Motor neuron (in vitro differentiated cells): ENCODE results near the gene ANKFY1. TPM values are rescaled to one million over a fixed set of nuclear protein-coding genes. Genes with fewer than 3 reads are reported as not detected.
"Not testable (repeated sequence)": the region's sequence is repeated elsewhere in the genome, so short reads cannot be mapped to it uniquely, and the experiment has no call there.

ENCODE experiments used
- ATAC-seq, 8 experiments: fragments of 200-7000 bp; cut with Tn5 transposase; replicated peaks in 6 of 8; 2 replicates each; pipeline ENCODE4 v1.8.0; 2021; ENCODE audit warnings: mild to moderate bottlenecking in 8 of 8, moderate library complexity in 8 of 8
- H3K27ac ChIP-seq, 2 donors: fragments of 250-450 bp; sonication (Bioruptor Pico); 2 replicates each; pipeline ENCODE4 v1.9.0; 2021; ENCODE audit warnings: antibody characterized with exemption in 2 of 2, mild to moderate bottlenecking in 2 of 2, moderate library complexity in 1 of 2
- H3K4me1 ChIP-seq, 2 donors: fragments of 250-450 bp; sonication (Bioruptor Pico); replicated peaks in 1 of 2; 2 replicates each; pipeline ENCODE4 v1.6.1; 2021; ENCODE audit warnings: antibody characterized with exemption in 2 of 2, mild to moderate bottlenecking in 2 of 2, moderate library complexity in 1 of 2
- H3K4me3 ChIP-seq, 5 donors: fragments of 250-450 bp; sonication (Bioruptor Pico); 2 replicates each; pipeline ENCODE4 v1.9.0; 2021; ENCODE audit warnings: antibody characterized with exemption in 5 of 5, mild to moderate bottlenecking in 5 of 5, moderate library complexity in 4 of 5
- WGBS, 10 experiments: fragments of 450-650 bp; shearing (Covaris generic); methylation state at CpG; one replicate each; pipeline ENCODE4 v1.0.0; 2022; 5-methylcytosine and 5-hydroxymethylcytosine counted together
- in situ Hi-C, 9 experiments: fragments of 400-800 bp; cut with MboI; loops; one replicate each; pipeline ENCODE4 v1.15.0; 2021; ENCODE audit warnings: low sequenced_read_pairs in 9 of 9, low pct_unique_long_range_greater_than_20kb in 2 of 9; ENCODE audit not compliant: unreplicated experiment in 9 of 9
- total RNA-seq, 8 experiments: library from RNA; unstranded; fragments of 300-600 nt; gene quantifications; 2 replicates each; pipeline versions ENCODE4 v1.2.3 to v1.2.4, GENCODE V29; 2022

ANKFY1 gene
- total RNA-seq, 8 experiments from 2014 or later, result 17.0 to 49.1 (median 25.4) TPM

GRCh38 chr17:4272972-4273368, 9.2 kb upstream of the ANKFY1 start:
- in situ Hi-C loops, result no loop called here
- Histone ChIP-seq H3K27ac (no peak overlapping the region), H3K4me1 (no peaks in the 10 kb centered on the region), H3K4me3 (no peak overlapping the region)
- WGBS, 10 experiments, result 63 to 94% (median 85%) methylated on average over 1 to 4 of the region's 4 CpGs; no CpG with 5 or more reads in 3 of the 10 experiments
- ATAC-seq, result peak in 3 of 8 experiments; percentile 64 to 95 (median 94)

- Histone ChIP-seq H3K4me1 (no peaks in the 10 kb centered on the region), H3K4me3 (no peak overlapping the region), H3K27ac (no peak overlapping the region)
- 62 to 100% (median 85%) methylated on average over 3 to 6 of the region's 6 CpGs for WGBS, 10 experiments
- in situ Hi-C loops, result no loop called here
- peak in 3 of 8 experiments; percentile 69 to 88 (median 75) for ATAC-seq
Observed at GRCh38 chr17:4272213-4272971, 8.6 kb upstream of the ANKFY1 start.

GRCh38 chr17:4270736-4271135, 7.0 kb upstream of the ANKFY1 start:
- Histone ChIP-seq H3K27ac (no peak overlapping the region), H3K4me1 (no peaks in the 10 kb centered on the region), H3K4me3 (no peak overlapping the region)
- WGBS, 10 experiments, result 54 to 100% (median 82%) methylated on average over 1 to 3 of the region's 3 CpGs
- ATAC-seq, result no peak
- in situ Hi-C loops, result no loop called here

- H3K27ac ChIP-seq, result no peak overlapping the region
Observed at GRCh38 chr17:4269915-4270314, 6.1 kb upstream of the ANKFY1 start.

GRCh38 chr17:4267402-4267801, 3.6 kb upstream of the ANKFY1 start:
- in situ Hi-C loops, result no loop called here
- no peak for ATAC-seq
- 93 to 100% (median 95%) methylated on average over 1 to 8 of the region's 8 CpGs; no CpG with 5 or more reads in 3 of the 10 experiments for WGBS, 10 experiments
- no peak overlapping the region for H3K4me3 ChIP-seq
- no peak overlapping the region for H3K27ac ChIP-seq
- peaks cover 7% of the 10 kb centered on the region in 2 donors for H3K4me1 ChIP-seq

More at GRCh38 chr17:4269915-4270314, 6.1 kb upstream of the ANKFY1 start:
- WGBS, 10 experiments, result 90 to 100% (median 98%) methylated on average over 1 to 4 of the region's 4 CpGs; no CpG with 5 or more reads in 2 of the 10 experiments
- ATAC-seq, result no peak
- Histone ChIP-seq H3K4me1 (no peaks in the 10 kb centered on the region), H3K4me3 (no peak overlapping the region)
- in situ Hi-C loops, result no loop called here

GRCh38 chr17:4266550-4266949, 2.8 kb upstream of the ANKFY1 start:
- 20 to 100% (median 74%) methylated on average over 1 to 5 of the region's 7 CpGs; no CpG with 5 or more reads in 4 of the 10 experiments for WGBS, 10 experiments
- Histone ChIP-seq H3K27ac (no peak overlapping the region), H3K4me1 (peaks cover 9 to 10% of the 10 kb centered on the region in 2 donors), H3K4me3 (no peak overlapping the region)
- in situ Hi-C loops, result no loop called here
- ATAC-seq, result no peak

- ATAC-seq, result no peak
- 33 to 94% (median 52%) methylated on average over 1 to 7 of the region's 8 CpGs; no CpG with 5 or more reads in 3 of the 10 experiments for WGBS, 10 experiments
- peak overlapping the region; percentile 73 to 80 (median 77) for H3K4me3 ChIP-seq
- peak overlapping the region; percentile 85 to 87 for H3K27ac ChIP-seq
- in situ Hi-C loops, result no loop called here
- peaks cover 9 to 10% of the 10 kb centered on the region in 2 donors for H3K4me1 ChIP-seq
Observed at GRCh38 chr17:4262703-4263102, 1.1 kb downstream of the ANKFY1 start.

GRCh38 chr17:4261452-4261851, 2.3 kb downstream of the ANKFY1 start:
- H3K4me1 ChIP-seq, result peaks cover 9 to 10% of the 10 kb centered on the region in 2 donors
- H3K27ac ChIP-seq, result no peak overlapping the region
- in situ Hi-C loops, result no loop called here
- no peak overlapping the region for H3K4me3 ChIP-seq
- WGBS, 10 experiments, result 67 to 100% (median 81%) methylated on average over 1 to 7 of the region's 8 CpGs; no CpG with 5 or more reads in 2 of the 10 experiments
- ATAC-seq, result no peak

GRCh38 chr17:4258867-4259266, 4.9 kb downstream of the ANKFY1 start:
- Histone ChIP-seq H3K27ac (no peak overlapping the region), H3K4me1 (peaks cover 6 to 7% of the 10 kb centered on the region in 2 donors), H3K4me3 (no peak overlapping the region)
- in situ Hi-C loops, result no loop called here
- WGBS, 10 experiments, result 81 to 100% (median 100%) methylated on average over 1 to 3 of the region's 3 CpGs; no CpG with 5 or more reads in 3 of the 10 experiments
- no peak for ATAC-seq

GRCh38 chr17:4256952-4257351, 6.8 kb downstream of the ANKFY1 start:
- ATAC-seq, result no peak
- no peaks in the 10 kb centered on the region for H3K4me1 ChIP-seq
- no peak overlapping the region for H3K27ac ChIP-seq
- in situ Hi-C loops, result no loop called here
- WGBS, 10 experiments, result 63 to 100% (median 100%) methylated on average over 2 of the region's 2 CpGs; no CpG with 5 or more reads in 3 of the 10 experiments
- H3K4me3 ChIP-seq, result no peak overlapping the region

GRCh38 chr17:4255271-4255670, 8.5 kb downstream of the ANKFY1 start:
- H3K27ac ChIP-seq, ATAC-seq, in situ Hi-C loops, H3K4me3 ChIP-seq, H3K4me1 ChIP-seq: not testable (repeated sequence)
- 80 to 100% (median 95%) methylated on average over 1 to 6 of the region's 6 CpGs for WGBS, 10 experiments

- no peak overlapping the region for H3K4me3 ChIP-seq
- WGBS, 10 experiments, result 57 to 100% (median 93%) methylated on average over 1 to 2 of the region's 2 CpGs
- in situ Hi-C loops, result no loop called here
- peaks cover 0 to 17% of the 10 kb centered on the region in 2 donors for H3K4me1 ChIP-seq
- H3K27ac ChIP-seq, result no peak overlapping the region
- no peak for ATAC-seq
Observed at GRCh38 chr17:4250887-4251286, 12.9 kb downstream of the ANKFY1 start.

GRCh38 chr17:4249452-4250029, 14.2 kb downstream of the ANKFY1 start:
- no peak overlapping the region for H3K4me3 ChIP-seq
- no peak overlapping the region for H3K27ac ChIP-seq
- peaks cover 0 to 17% of the 10 kb centered on the region in 2 donors for H3K4me1 ChIP-seq
- WGBS, 10 experiments, result 42 to 100% (median 62%) methylated on average over 1 to 4 of the region's 4 CpGs
- ATAC-seq, result no peak
- in situ Hi-C loops, result no loop called here
